Activated T-helper 1 cell treated with Interleukin-2 at 50 U/mL for 16 hours (primary cell): ENCODE results near the gene GPSM1.
"Not testable (repeated sequence)": the region's sequence is repeated elsewhere in the genome, so short reads cannot be mapped to it uniquely, and the experiment has no call there.

Source experiments
- DNase-seq: peaks from one replicate; pipeline ENCODE4 v3.0.0-alpha.2; 2020; ENCODE audit warnings: low read depth

GPSM1 gene

GRCh38 chr9:136318111-136318775, 9.1 kb upstream of the GPSM1 start:
- no peak for DNase-seq

GRCh38 chr9:136318776-136319241, 8.5 kb upstream of the GPSM1 start:
- DNase-seq = no peak

GRCh38 chr9:136319244-136319643, 8.1 kb upstream of the GPSM1 start:
- DNase-seq = not testable (repeated sequence)

- DNase-seq = not testable (repeated sequence)
Observed at GRCh38 chr9:136319955-136320354, 7.4 kb upstream of the GPSM1 start.

- not testable (repeated sequence) for DNase-seq
Observed at GRCh38 chr9:136320972-136321371, 6.4 kb upstream of the GPSM1 start.

- no peak for DNase-seq
Observed at GRCh38 chr9:136321561-136321960, 5.8 kb upstream of the GPSM1 start.

- no peak for DNase-seq
Observed at GRCh38 chr9:136322756-136323330, 4.5 kb upstream of the GPSM1 start.

- DNase-seq = no peak
Observed at GRCh38 chr9:136323371-136323789, 4.0 kb upstream of the GPSM1 start.

- no peak for DNase-seq
Observed at GRCh38 chr9:136324501-136325300, 2.6 kb upstream of the GPSM1 start.

- DNase-seq = no peak
Observed at GRCh38 chr9:136325358-136325757, 2.0 kb upstream of the GPSM1 start.

- DNase-seq = no peak
Observed at GRCh38 chr9:136326061-136326760, 1.1 kb upstream of the GPSM1 start.

- no peak for DNase-seq
Observed at GRCh38 chr9:136326761-136327303, 507 bp upstream of the GPSM1 start.

GRCh38 chr9:136328011-136328621, 777 bp downstream of the GPSM1 start:
- DNase-seq = no peak

- no peak for DNase-seq
Observed at GRCh38 chr9:136328622-136329041, 1.3 kb downstream of the GPSM1 start.

GRCh38 chr9:136329211-136329627, 1.9 kb downstream of the GPSM1 start:
- no peak for DNase-seq

GRCh38 chr9:136329636-136330405, 2.5 kb downstream of the GPSM1 start:
- DNase-seq = no peak

- no peak for DNase-seq
Observed at GRCh38 chr9:136330406-136330990, 3.2 kb downstream of the GPSM1 start.

- no peak for DNase-seq
Observed at GRCh38 chr9:136331030-136331429, 3.7 kb downstream of the GPSM1 start.

GRCh38 chr9:136331556-136332481, 4.5 kb downstream of the GPSM1 start:
- no peak for DNase-seq
